GM12865 (cell line): ENCODE results near the gene ARMH2.
"Not testable (repeated sequence)": the region's sequence is repeated elsewhere in the genome, so short reads cannot be mapped to it uniquely, and the experiment has no call there.

Experiments
- DNase-seq: peaks from one replicate; pipeline ENCODE4 v3.0.0; 2010; ENCODE audit warnings: low read depth
- H3K4me3 ChIP-seq: 2 replicates; pipeline ENCODE4 v1.5.1; 2011; ENCODE audit warnings: mild to moderate bottlenecking, low read depth, low read length, control low read depth
- TF ChIP-seq, protein P1 (sequence below): IDR thresholded peaks from 2 replicates; pipeline ENCODE4 v1.5.1; 2011; ENCODE audit warnings: low read length, control low read depth, low read depth, inconsistent platforms; ENCODE audit not compliant: insufficient read depth; ENCODE audit errors: missing control alignments

The ARMH2 gene

DNA sequence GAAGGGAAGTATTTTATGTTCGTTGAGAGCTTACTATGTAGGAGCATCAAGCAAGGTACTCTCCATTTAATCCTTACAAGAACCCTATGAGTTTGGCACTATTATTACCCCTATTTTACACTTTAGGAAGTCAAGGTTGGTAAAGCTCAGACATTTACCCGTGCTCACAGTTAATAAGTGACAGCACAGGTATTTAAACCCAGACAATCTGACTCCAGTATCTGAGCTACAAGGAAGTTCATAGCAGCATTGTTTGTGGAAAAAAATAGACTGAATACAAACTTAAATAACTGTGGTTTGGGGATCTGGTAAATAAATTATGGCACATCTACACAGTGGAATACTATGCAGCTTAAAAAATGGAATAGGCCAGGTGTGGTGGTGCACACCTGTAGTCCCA, 45.2 kb downstream of the ARMH2 start:
- no peak overlapping the region for H3K4me3 ChIP-seq
- DNase-seq = no peak
- TF ChIP-seq, protein P1, sequence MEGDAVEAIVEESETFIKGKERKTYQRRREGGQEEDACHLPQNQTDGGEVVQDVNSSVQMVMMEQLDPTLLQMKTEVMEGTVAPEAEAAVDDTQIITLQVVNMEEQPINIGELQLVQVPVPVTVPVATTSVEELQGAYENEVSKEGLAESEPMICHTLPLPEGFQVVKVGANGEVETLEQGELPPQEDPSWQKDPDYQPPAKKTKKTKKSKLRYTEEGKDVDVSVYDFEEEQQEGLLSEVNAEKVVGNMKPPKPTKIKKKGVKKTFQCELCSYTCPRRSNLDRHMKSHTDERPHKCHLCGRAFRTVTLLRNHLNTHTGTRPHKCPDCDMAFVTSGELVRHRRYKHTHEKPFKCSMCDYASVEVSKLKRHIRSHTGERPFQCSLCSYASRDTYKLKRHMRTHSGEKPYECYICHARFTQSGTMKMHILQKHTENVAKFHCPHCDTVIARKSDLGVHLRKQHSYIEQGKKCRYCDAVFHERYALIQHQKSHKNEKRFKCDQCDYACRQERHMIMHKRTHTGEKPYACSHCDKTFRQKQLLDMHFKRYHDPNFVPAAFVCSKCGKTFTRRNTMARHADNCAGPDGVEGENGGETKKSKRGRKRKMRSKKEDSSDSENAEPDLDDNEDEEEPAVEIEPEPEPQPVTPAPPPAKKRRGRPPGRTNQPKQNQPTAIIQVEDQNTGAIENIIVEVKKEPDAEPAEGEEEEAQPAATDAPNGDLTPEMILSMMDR = no peak

DNA sequence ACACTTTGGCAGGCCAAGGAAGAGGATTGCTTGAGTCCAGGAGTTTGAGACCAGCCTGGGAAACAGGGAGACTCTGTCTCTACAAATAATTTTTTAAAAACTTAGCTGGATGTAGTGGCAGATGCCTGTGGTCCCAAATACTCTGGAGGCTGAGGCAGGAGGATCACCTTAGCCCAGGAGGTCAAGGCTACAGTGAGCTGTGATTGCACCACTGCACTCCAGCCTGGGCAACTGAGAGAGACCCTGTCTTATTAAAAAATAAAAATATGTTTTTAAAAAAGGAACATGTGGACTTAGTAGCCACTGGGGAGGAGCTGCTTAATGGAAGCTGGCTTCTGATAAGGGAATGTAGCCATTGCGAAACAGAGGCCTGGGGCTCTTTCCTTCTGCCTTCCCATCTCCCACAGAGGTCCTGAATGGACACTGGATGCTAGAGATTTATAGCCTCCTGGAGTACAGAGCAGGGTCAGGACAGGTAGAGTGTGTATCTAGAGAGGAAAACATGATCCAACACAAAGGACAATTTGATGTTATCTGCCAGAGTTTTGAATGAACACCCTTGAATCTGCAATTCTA, 45.7 kb downstream of the ARMH2 start:
- H3K4me3 ChIP-seq = no peak overlapping the region
- TF ChIP-seq, protein P1 = no peak
- no peak for DNase-seq

DNA sequence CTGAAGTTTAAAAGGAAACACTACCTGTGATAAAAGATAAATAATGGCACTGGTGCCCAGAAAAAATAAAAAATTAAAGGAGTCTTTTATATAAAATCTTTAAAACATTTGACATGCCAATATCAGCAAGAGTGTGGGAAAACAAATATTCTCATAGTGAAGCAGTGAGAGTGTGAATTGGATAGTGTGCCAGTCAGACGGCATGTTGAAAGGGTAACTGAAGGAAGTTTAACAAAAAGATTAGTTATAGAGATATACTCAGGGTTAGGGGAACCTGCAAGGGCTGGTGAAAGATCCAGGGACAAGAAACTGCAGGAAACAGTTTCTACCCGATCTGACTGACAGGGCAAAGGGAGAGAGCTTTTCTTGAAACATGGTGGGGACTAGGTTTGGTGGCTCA, 46.2 kb downstream of the ARMH2 start:
- no peak overlapping the region for H3K4me3 ChIP-seq
- no peak for DNase-seq
- TF ChIP-seq, protein P1 = no peak

DNA sequence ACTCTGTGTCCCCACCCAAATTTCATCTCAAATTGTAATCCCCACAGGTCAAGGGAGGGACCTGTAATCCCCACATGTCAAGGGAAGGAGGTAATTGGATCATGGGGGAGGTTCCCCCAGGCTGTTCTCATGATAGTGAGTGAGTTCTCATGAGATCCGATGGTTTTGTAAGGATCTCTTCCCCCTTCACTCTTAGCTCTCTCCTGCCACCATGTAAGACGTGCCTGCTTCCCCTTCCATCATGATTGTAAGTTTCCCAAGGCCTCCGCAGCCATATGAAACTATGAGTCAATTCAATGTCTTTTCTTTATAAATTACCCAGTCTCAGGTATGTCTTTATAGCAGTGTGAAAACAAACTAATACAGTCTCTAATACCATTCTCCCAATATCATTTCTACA, 47.8 kb downstream of the ARMH2 start:
- not testable (repeated sequence) for DNase-seq, H3K4me3 ChIP-seq

DNA sequence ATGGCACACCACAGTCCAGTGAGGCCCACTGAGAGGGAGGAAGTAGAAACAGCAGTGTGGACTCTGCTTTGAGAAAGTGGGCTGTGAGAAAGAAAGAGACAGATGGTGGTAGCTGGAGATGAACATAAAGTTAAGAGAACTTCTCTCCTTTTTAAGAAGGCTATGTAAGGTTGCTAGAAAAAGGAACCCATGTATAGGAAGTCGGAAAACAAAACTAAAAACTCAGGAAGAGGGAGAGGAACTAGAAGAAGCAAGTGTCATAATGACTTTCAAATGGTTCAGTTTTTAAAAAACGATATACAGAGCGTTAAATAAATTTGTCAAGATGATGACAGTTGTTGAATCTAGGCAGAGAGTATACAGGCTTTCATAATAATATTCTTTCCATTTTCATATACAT, 49.4 kb downstream of the ARMH2 start:
- no peak overlapping the region for H3K4me3 ChIP-seq
- DNase-seq = no peak
- TF ChIP-seq, protein P1 = no peak
